CD4-positive, alpha-beta T cell (primary cell): Measurements from ENCODE around the gene LRRC15. TPM values are rescaled to one million over a fixed set of nuclear protein-coding genes. Genes with fewer than 3 reads are reported as not detected.
A peak's percentile ranks its signal among the peaks of the same experiment; 100 is the strongest.

Source experiments
- ATAC-seq: fragments of 200-7000 bp; cut with Tn5 transposase; one replicate; pipeline ENCODE4 v1.10.0; 2022; ENCODE audit warnings: mild to moderate bottlenecking; ENCODE audit not compliant: poor library complexity
- CTCF ChIA-PET: fragments of 350-600 bp; sonication (Branson Sonifier 250); formaldehyde crosslinking; loops from one replicate; lab custom pipeline; 2021; ENCODE audit warnings: antibody characterized with exemption, inconsistent platforms; lab: Charles Lee
- POLR2A ChIA-PET: fragments of 350-600 bp; sonication (Branson Sonifier 250); formaldehyde crosslinking; loops from one replicate; lab custom pipeline; 2021; ENCODE audit warnings: antibody characterized with exemption, inconsistent platforms; lab: Charles Lee
- DNase-seq, 14 experiments: peaks; one replicate each; pipeline ENCODE4 v3.0.0-alpha.2; 2013 to 2020; ENCODE audit warnings: mixed read lengths in 2 of 14
- H3K27ac ChIP-seq, 2 donors: one replicate each; pipeline versions ENCODE4 v1.5.1 to v1.7.0; 2013; ENCODE audit warnings: low read length in 2 of 2, low read depth in 1 of 2, mild to moderate bottlenecking in 1 of 2
- H3K27me3 ChIP-seq, 2 experiments: 1 replicate in 1 of 2; 2 replicates in 1 of 2; pipeline versions ENCODE4 v1.6.1 to v1.7.0; 2013; ENCODE audit warnings: low read length in 2 of 2, control low read depth in 1 of 2, mild to moderate bottlenecking in 1 of 2, moderate library complexity in 1 of 2; ENCODE audit not compliant: insufficient read depth in 2 of 2, control insufficient read depth in 1 of 2
- H3K36me3 ChIP-seq: one replicate; pipeline ENCODE4 v1.6.1; 2013; ENCODE audit warnings: low read length, control low read depth; ENCODE audit not compliant: insufficient read depth
- H3K4me1 ChIP-seq: one replicate; pipeline ENCODE4 v1.6.1; 2013; ENCODE audit warnings: low read length, control low read depth; ENCODE audit not compliant: insufficient read depth
- H3K4me3 ChIP-seq: one replicate; pipeline ENCODE4 v1.5.1; 2013; ENCODE audit warnings: mild to moderate bottlenecking, low read length, moderate library complexity
- H3K9me3 ChIP-seq, 2 experiments: 1 replicate in 1 of 2; 2 replicates in 1 of 2; pipeline versions ENCODE4 v1.6.1 to v1.7.0; 2013; ENCODE audit warnings: low read length in 2 of 2, mild to moderate bottlenecking in 2 of 2, control low read depth in 1 of 2, moderate library complexity in 1 of 2; ENCODE audit not compliant: control insufficient read depth in 1 of 2, insufficient read depth in 1 of 2
- H3K27ac Mint-ChIP-seq: one replicate; pipeline ENCODE4 v1.8.0; 2020; ENCODE audit warnings: mixed read lengths
- H3K27me3 Mint-ChIP-seq: one replicate; pipeline ENCODE4 v1.8.0; 2021; ENCODE audit warnings: mixed read lengths
- H3K36me3 Mint-ChIP-seq: one replicate; pipeline ENCODE4 v1.8.0; 2021; ENCODE audit warnings: low read depth, mixed read lengths
- H3K4me1 Mint-ChIP-seq: one replicate; pipeline ENCODE4 v1.8.0; 2021; ENCODE audit warnings: low read depth, mixed read lengths
- H3K4me3 Mint-ChIP-seq: one replicate; pipeline ENCODE4 v1.8.0; 2020; ENCODE audit warnings: mild to moderate bottlenecking, mixed read lengths
- H3K9me3 Mint-ChIP-seq: one replicate; pipeline ENCODE4 v1.8.0; 2020; ENCODE audit warnings: mixed read lengths
- CTCF ChIP-seq: fragments of 200-600 bp; IDR thresholded peaks from one replicate; pipeline ENCODE4 v1.8.0; 2022; ENCODE audit warnings: antibody characterized with exemption, mild to moderate bottlenecking
- intact Hi-C, 2 experiments: fragments of 100-400 bp; cut with DNase I in 1 of 2; cut with micrococcal nuclease in 1 of 2; formaldehyde crosslinking; loops; one replicate each; pipeline versions ENCODE4 v1.15.1 to v1.9.0; 2023 to 2025; cut with DNase I, micrococcal nuclease
- total RNA-seq, 174 experiments: library from RNA in 2 of 174; stranded (reverse) in 2 of 174; gene quantifications; one replicate each; pipeline ENCODE4 v1.2.3 and lab custom pipeline; 2021 to 2026

The LRRC15 gene
- total RNA-seq, 2 experiments from 2014 or later, result not detected

GRCh38 chr3:194328053-194328657 lies 41.4 kb downstream of the LRRC15 start:
- no peak overlapping the region for H3K27ac Mint-ChIP-seq
- DNase-seq (peak in 2 of 14 experiments; percentile 30 to 52), ATAC-seq (peak; percentile 33)
- peaks cover 2 to 12% of the 10 kb centered on the region in 2 experiments for H3K27me3 ChIP-seq
- TF ChIP-seq CTCF, result no peak
- H3K4me3 ChIP-seq, result no peak overlapping the region
- H3K9me3 Mint-ChIP-seq, result no peaks in the 10 kb centered on the region
- H3K36me3 ChIP-seq, result no peaks in the 10 kb centered on the region
- peaks cover 14% of the 10 kb centered on the region for H3K4me1 ChIP-seq
- ChIA-PET POLR2A (interaction anchor here (1.7 kb wide), 1 partner anchor 21 kb away, joined by 3 read pairs; no protein-coding TSS in a partner anchor), CTCF (no interaction called here)
- intact Hi-C loops, result no loop called here
- no peak overlapping the region for H3K4me3 Mint-ChIP-seq
- H3K9me3 ChIP-seq, result peaks cover 0 to 30% of the 10 kb centered on the region in 2 experiments
- H3K4me1 Mint-ChIP-seq, result no peaks in the 10 kb centered on the region
- no peaks in the 10 kb centered on the region for H3K36me3 Mint-ChIP-seq
- H3K27me3 Mint-ChIP-seq, result peaks cover 22% of the 10 kb centered on the region
- H3K27ac ChIP-seq, result no peak overlapping the region

- Mint-ChIP-seq H3K4me1 (no peaks in the 10 kb centered on the region), H3K27me3 (peaks cover 15% of the 10 kb centered on the region), H3K4me3 (no peak overlapping the region), H3K9me3 (no peaks in the 10 kb centered on the region), H3K27ac (no peak overlapping the region), H3K36me3 (no peaks in the 10 kb centered on the region)
- no peak for TF ChIP-seq CTCF
- ATAC-seq (no peak), DNase-seq (peak in 1 of 14 experiments; percentile 16)
- H3K4me1 ChIP-seq, result peaks cover 13% of the 10 kb centered on the region
- no peaks in the 10 kb centered on the region for H3K36me3 ChIP-seq
- CTCF ChIA-PET, result no interaction called here
- POLR2A ChIA-PET, result interaction anchor here (1.7 kb wide), 1 partner anchor 20 kb away, joined by 3 read pairs; no protein-coding TSS in a partner anchor
- H3K4me3 ChIP-seq, result no peak overlapping the region
- peaks cover 0 to 6% of the 10 kb centered on the region in 2 experiments for H3K27me3 ChIP-seq
- intact Hi-C loops, result no loop called here
- H3K9me3 ChIP-seq, result peaks cover 0 to 30% of the 10 kb centered on the region in 2 experiments
- H3K27ac ChIP-seq, result no peak overlapping the region
Measured at GRCh38 chr3:194327218-194328052, 42.1 kb downstream of the LRRC15 start.

GRCh38 chr3:194326968-194327217 lies 42.6 kb downstream of the LRRC15 start:
- no peak for TF ChIP-seq CTCF
- no peak overlapping the region for H3K27ac Mint-ChIP-seq
- peaks cover 12% of the 10 kb centered on the region for H3K27me3 Mint-ChIP-seq
- Histone ChIP-seq H3K9me3 (peaks cover 0 to 30% of the 10 kb centered on the region in 2 experiments), H3K4me3 (no peak overlapping the region), H3K4me1 (peaks cover 13% of the 10 kb centered on the region), H3K36me3 (no peaks in the 10 kb centered on the region), H3K27ac (no peak overlapping the region), H3K27me3 (peaks cover 0 to 4% of the 10 kb centered on the region in 2 experiments)
- intact Hi-C loops, result no loop called here
- ChIA-PET CTCF (no interaction called here), POLR2A (no interaction called here)
- ATAC-seq (no peak), DNase-seq (peak in 1 of 14 experiments; percentile 10)
- no peaks in the 10 kb centered on the region for H3K9me3 Mint-ChIP-seq
- no peak overlapping the region for H3K4me3 Mint-ChIP-seq
- no peaks in the 10 kb centered on the region for H3K4me1 Mint-ChIP-seq
- H3K36me3 Mint-ChIP-seq, result no peaks in the 10 kb centered on the region
